GM21515 (cell line): ENCODE data around the gene IFT22.
"Not testable (repeated sequence)": the region's sequence is repeated elsewhere in the genome, so short reads cannot be mapped to it uniquely, and the experiment has no call there.

Source experiments
- ATAC-seq: cut with Tn5 transposase; IDR thresholded peaks from one replicate; pipeline ENCODE4 v1.9.1; 2021; ENCODE audit not compliant: unreplicated experiment

The IFT22 gene

GRCh38 chr7:101278461-101279292 lies 42.9 kb downstream of the IFT22 start:
- no peak for ATAC-seq

GRCh38 chr7:101277155-101277554 lies 44.5 kb downstream of the IFT22 start:
- ATAC-seq = no peak

GRCh38 chr7:101273206-101273605 lies 48.4 kb downstream of the IFT22 start:
- ATAC-seq = no peak

GRCh38 chr7:101271021-101271420 lies 50.6 kb downstream of the IFT22 start:
- ATAC-seq = no peak

- ATAC-seq = no peak
Observed at GRCh38 chr7:101269664-101270063, 51.9 kb downstream of the IFT22 start.

- no peak for ATAC-seq
Observed at GRCh38 chr7:101265622-101266516, 55.7 kb downstream of the IFT22 start.

- not testable (repeated sequence) for ATAC-seq
Observed at GRCh38 chr7:101264102-101264706, 57.4 kb downstream of the IFT22 start.
